ENCODE results near the gene MIOX.

MIOX gene

DNA sequence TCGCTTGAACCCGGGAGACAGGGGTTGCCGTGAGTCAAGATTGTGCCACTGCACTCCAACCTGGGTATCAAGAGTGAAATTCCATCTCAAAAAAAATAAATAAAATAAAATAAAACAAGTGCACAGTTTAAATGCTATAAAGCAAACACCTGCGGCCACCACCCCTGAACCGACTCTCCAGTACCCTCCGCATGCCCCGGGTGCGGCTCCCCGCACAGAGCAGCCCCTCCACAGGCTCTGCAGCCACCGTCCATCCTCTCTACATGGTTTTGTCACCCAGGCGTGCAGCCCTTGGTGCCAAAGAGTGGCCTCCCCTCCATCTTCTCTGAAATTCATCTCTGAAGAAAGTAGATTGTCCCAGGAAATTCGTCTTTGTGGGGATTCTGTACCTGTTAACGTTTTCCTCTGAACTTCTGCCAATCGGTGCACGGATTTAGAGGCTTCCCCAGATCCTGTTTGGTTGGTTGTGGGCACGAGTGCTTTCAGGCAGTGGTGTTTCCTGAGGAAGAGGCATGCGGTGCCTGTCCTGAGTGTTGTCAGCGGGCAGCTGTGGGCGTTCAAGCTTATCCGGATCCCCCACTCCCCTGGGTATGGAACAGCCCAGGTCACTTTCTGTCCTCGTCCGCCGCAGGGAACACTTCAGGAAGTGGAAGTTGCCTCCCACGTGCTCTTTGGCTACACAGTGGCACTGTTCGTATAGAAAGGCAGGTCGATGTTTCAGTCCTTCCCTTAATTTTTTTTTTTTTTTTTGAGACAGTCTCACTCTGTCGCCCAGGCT is 4.1 kb downstream of the MIOX start:
- no peak for TF ChIP-seq CTCF (IDR thresholded peaks at IDR 0.05; ENCODE audit: low read depth, low read length, missing control alignments)
- DNase-seq (ENCODE audit: extremely low read depth, low read depth): no peak
- H3K4me3 ChIP-seq (replicated peaks; ENCODE audit: low read depth, low read length): no peak overlapping the region

DNA sequence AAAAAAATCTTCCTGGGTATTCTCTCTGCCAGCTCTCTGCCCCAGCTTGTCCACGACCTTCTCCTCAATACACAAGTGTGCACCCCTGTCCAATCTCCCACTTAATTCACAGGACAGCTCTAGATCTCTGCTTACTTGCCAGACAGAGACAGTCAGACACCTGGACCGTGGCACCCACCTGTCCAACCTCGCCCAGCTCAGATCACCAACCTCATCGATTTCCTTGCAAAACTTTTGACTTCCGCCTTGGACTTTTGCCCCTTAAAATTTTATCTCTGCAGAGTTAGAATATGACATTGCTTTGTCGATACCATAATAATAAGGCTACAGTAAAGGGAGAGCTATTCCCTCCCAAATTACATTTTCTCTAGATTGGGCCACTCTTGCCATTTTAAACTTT is 10.4 kb downstream of the MIOX start:
- DNase-seq (ENCODE audit: extremely low read depth, low read depth): no peak
- TF ChIP-seq CTCF (IDR thresholded peaks at IDR 0.05; ENCODE audit: low read depth, low read length, missing control alignments): no peak
- H3K4me3 ChIP-seq (replicated peaks; ENCODE audit: low read depth, low read length): no peak overlapping the region

DNA sequence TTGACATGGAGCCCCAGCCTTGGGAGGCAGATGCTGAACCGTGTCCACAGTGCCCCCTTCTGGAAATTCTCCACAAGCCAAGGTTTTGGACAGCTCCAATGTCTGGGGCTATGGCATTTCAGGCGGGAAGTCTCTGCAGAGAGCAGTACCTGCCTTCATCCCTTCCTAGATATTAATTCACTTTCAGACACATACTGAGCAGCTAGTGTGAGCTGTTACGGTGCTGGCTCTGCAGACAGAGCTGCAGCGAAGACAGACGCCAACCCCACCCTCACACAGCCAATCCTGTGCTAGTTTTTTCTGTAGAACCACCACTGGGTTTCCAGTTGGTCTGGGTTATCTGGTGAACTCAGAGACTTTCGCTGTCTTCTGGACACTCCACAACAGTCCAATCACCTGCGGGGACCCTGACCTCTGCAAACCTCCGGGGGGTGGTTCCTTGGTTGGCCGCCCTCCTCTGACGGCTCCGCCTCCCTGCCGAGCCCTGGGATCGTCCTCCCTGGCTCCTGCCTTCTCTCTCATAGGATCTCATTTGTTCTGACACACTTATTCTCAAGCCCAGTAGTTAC is 11.7 kb downstream of the MIOX start:
- H3K4me3 ChIP-seq (replicated peaks; ENCODE audit: low read depth, low read length): no peak overlapping the region
- peak; percentile 30 for DNase-seq (ENCODE audit: extremely low read depth, low read depth)

GRCh38 chr22:50500452-50500851 is 13.8 kb downstream of the MIOX start:
- no peak overlapping the region for H3K4me3 ChIP-seq (replicated peaks; ENCODE audit: low read depth, low read length)
- TF ChIP-seq CTCF (IDR thresholded peaks at IDR 0.05; ENCODE audit: low read depth, low read length, missing control alignments): no peak
- no peak for DNase-seq (ENCODE audit: extremely low read depth, low read depth)

More for the DNA sequence above, 11.7 kb downstream of the MIOX start:
- TF ChIP-seq CTCF (IDR thresholded peaks at IDR 0.05; ENCODE audit: low read depth, low read length, missing control alignments): peak; percentile 69

GRCh38 chr22:50502096-50502495 is 15.4 kb downstream of the MIOX start:
- no peak for TF ChIP-seq CTCF (IDR thresholded peaks at IDR 0.05; ENCODE audit: low read depth, low read length, missing control alignments)
- no peak overlapping the region for H3K4me3 ChIP-seq (replicated peaks; ENCODE audit: low read depth, low read length)
- no peak for DNase-seq (ENCODE audit: extremely low read depth, low read depth)

DNA sequence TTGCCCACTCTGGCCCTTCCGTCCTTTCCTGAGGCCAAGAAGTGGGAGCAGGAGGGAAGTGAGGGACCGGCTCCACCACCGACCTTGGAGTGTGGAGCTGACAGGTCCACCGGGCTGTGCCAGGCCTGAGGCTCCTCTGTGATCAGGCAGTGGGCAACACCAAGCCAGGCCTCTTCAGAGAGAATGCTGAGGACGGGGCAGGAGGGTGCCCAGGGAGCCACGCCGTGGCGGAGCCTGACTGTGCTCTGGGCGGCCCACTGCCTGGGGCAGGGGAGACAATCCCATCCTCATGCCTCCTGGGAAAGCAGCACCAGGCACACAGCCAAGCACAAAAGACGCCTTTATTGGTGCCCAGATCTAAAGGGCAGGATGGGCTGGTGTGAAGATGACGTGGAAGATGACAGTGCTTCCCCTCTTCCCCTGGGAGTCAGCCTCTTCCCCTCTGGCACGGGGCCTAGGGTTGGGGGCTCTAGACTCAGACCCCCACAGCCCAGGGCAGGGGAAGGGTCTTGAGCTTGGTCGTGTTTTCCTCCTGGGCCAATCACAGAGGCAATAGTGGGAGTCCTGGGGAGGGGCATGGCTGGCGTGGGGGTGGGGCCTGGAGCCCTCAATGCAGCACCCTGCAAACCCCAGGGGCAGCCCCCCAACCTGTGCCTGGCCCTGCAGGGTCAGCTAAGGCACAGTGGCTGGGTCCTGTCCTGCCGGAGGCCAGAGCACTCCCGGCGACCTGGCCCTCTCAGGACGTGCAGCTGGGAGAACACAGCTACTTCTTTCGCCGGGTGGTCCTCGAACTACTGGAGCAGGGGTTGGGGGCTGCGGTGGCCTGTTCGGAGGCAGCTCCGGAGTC is 16.2 kb downstream of the MIOX start:
- no peak for DNase-seq (ENCODE audit: extremely low read depth, low read depth)
- no peak for TF ChIP-seq CTCF (IDR thresholded peaks at IDR 0.05; ENCODE audit: low read depth, low read length, missing control alignments)
- no peak overlapping the region for H3K4me3 ChIP-seq (replicated peaks; ENCODE audit: low read depth, low read length)

All from HFF-Myc (cell line).